B cell (primary cell): ENCODE measurements around the gene PIGR. TPM values are rescaled to one million over a fixed set of nuclear protein-coding genes. Genes with fewer than 3 reads are reported as not detected.

Experiments used
- ATAC-seq: fragments of 200-7000 bp; cut with Tn5 transposase; one replicate; pipeline ENCODE4 v1.10.0; 2021; ENCODE audit warnings: low read depth, mild to moderate bottlenecking, moderate number of reproducible peaks, moderate library complexity
- CTCF ChIA-PET: fragments of 350-600 bp; sonication (Branson Sonifier 250); formaldehyde crosslinking; loops from one replicate; lab custom pipeline; 2021; ENCODE audit warnings: antibody characterized with exemption, inconsistent platforms; lab: Charles Lee
- POLR2A ChIA-PET: fragments of 350-600 bp; sonication (Branson Sonifier 250); formaldehyde crosslinking; loops from one replicate; lab custom pipeline; 2021; ENCODE audit warnings: antibody characterized with exemption; lab: Charles Lee
- DNase-seq: peaks from one replicate; pipeline ENCODE4 v3.0.0; 2013
- H2AFZ ChIP-seq: 2 replicates; pipeline ENCODE4 v1.6.1; 2012; ENCODE audit warnings: mild to moderate bottlenecking, low read depth, low read length; ENCODE audit not compliant: insufficient read depth, poor library complexity, severe bottlenecking
- H3K27ac ChIP-seq, 2 donors: 1 replicate in 1 of 2; 2 replicates in 1 of 2; pipeline ENCODE4 v1.5.1; 2012 to 2013; ENCODE audit warnings: low read length in 2 of 2, mild to moderate bottlenecking in 2 of 2, moderate library complexity in 1 of 2
- H3K27me3 ChIP-seq, 4 experiments: fragments of 200-600 bp in 1 of 4; sonication (generic) in 1 of 4; replicated peaks in 1 of 4; 1 replicate in 2 of 4; 2 replicates in 2 of 4; pipeline versions ENCODE4 v1.6.1 to v1.7.0; 2013 to 2016; ENCODE audit warnings: low read length in 3 of 4, mild to moderate bottlenecking in 2 of 4, mixed read lengths in 1 of 4, moderate library complexity in 1 of 4; ENCODE audit not compliant: insufficient read depth in 4 of 4, control insufficient read depth in 3 of 4; ENCODE audit errors: control extremely low read depth in 1 of 4
- H3K36me3 ChIP-seq, 2 experiments: replicated peaks in 1 of 2; 1 replicate in 1 of 2; 2 replicates in 1 of 2; pipeline versions ENCODE4 v1.6.1 to v1.7.1; 2013; ENCODE audit warnings: low read length in 1 of 2; ENCODE audit not compliant: insufficient read depth in 2 of 2, control insufficient read depth in 1 of 2; ENCODE audit errors: control extremely low read depth in 1 of 2, extremely low read depth in 1 of 2
- H3K4me1 ChIP-seq, 2 donors: fragments of 200-600 bp in 1 of 2; sonication (generic) in 1 of 2; 1 replicate in 1 of 2; 2 replicates in 1 of 2; pipeline versions ENCODE4 v1.5.1 to v1.6.1; 2013 to 2017; ENCODE audit warnings: low read length in 2 of 2; ENCODE audit not compliant: control insufficient read depth in 2 of 2, insufficient read depth in 2 of 2
- H3K4me2 ChIP-seq: replicated peaks from 2 replicates; pipeline ENCODE3; 2012; ENCODE audit warnings: mild to moderate bottlenecking, low read depth, low read length; ENCODE audit not compliant: poor library complexity, severe bottlenecking
- H3K4me3 ChIP-seq, 5 experiments: fragments of 200-600 bp in 1 of 5; sonication (generic) in 1 of 5; 1 replicate in 3 of 5; 2 replicates in 2 of 5; pipeline versions ENCODE4 v1.5.1 to v1.7.0; 2011 to 2016; ENCODE audit warnings: low read length in 4 of 5, mild to moderate bottlenecking in 4 of 5, low read depth in 2 of 5, control low read depth in 1 of 5, moderate library complexity in 1 of 5; ENCODE audit not compliant: insufficient read depth in 1 of 5; ENCODE audit errors: control extremely low read depth in 1 of 5, extremely low read depth in 1 of 5
- H3K79me2 ChIP-seq: fragments of 200-600 bp; sonication (generic); one replicate; pipeline ENCODE4 v1.6.0; 2016; ENCODE audit warnings: low read length; ENCODE audit not compliant: control insufficient read depth, insufficient read depth
- H3K9ac ChIP-seq: fragments of 200-600 bp; sonication (generic); 2 replicates; pipeline ENCODE4 v1.6.1; 2017; ENCODE audit warnings: mild to moderate bottlenecking, low read length, moderate library complexity
- H3K9me3 ChIP-seq, 3 donors: one replicate each; pipeline versions ENCODE4 v1.6.1 to v1.7.1; 2013; ENCODE audit warnings: low read length in 2 of 3; ENCODE audit not compliant: control insufficient read depth in 2 of 3, insufficient read depth in 1 of 3; ENCODE audit errors: control extremely low read depth in 1 of 3
- H4K20me1 ChIP-seq: 2 replicates; pipeline ENCODE4 v1.6.0; 2012; ENCODE audit warnings: mild to moderate bottlenecking, low read length; ENCODE audit not compliant: insufficient read depth, control insufficient read depth, poor library complexity, severe bottlenecking
- H3K27ac Mint-ChIP-seq: one replicate; pipeline ENCODE4 v1.8.0; 2021; ENCODE audit warnings: mixed read lengths
- H3K27me3 Mint-ChIP-seq: one replicate; pipeline ENCODE4 v1.8.0; 2021; ENCODE audit warnings: mixed read lengths
- H3K4me1 Mint-ChIP-seq: one replicate; pipeline ENCODE4 v1.8.0; 2021; ENCODE audit warnings: mixed read lengths
- H3K4me3 Mint-ChIP-seq: one replicate; pipeline ENCODE4 v1.8.0; 2021; ENCODE audit warnings: mixed read lengths
- H3K9me3 Mint-ChIP-seq: one replicate; pipeline ENCODE4 v1.8.0; 2022; ENCODE audit warnings: mixed read lengths; ENCODE audit not compliant: insufficient read depth
- CTCF ChIP-seq: fragments of 200-600 bp; IDR thresholded peaks from one replicate; pipeline ENCODE4 v1.8.0; 2022; ENCODE audit warnings: antibody characterized with exemption, mild to moderate bottlenecking
- EZH2 ChIP-seq: IDR thresholded peaks from 2 replicates; pipeline ENCODE4 v1.6.1; 2012; ENCODE audit warnings: borderline replicate concordance, low read depth, mild to moderate bottlenecking, moderate library complexity, low read length; ENCODE audit not compliant: insufficient read depth, poor library complexity, severe bottlenecking
- WGBS: methylation state at CpG from one replicate; pipeline ENCODE4 v1.1.5; 2013; ENCODE audit warnings: missing lambda C conversion rate; ENCODE audit not compliant: insufficient coverage; 5-methylcytosine and 5-hydroxymethylcytosine counted together
- intact Hi-C: fragments of 100-400 bp; cut with micrococcal nuclease; formaldehyde crosslinking; loops from one replicate; pipeline ENCODE4 v1.10.0; 2022
- polyA plus RNA-seq: library from polyadenylated mRNA; depleted of rRNA; stranded (reverse); fragments of >200 nt; gene quantifications from 2 replicates; pipeline ENCODE4 v1.2.3, GENCODE V29; 2012
- total RNA-seq, 2 donors: library from RNA; stranded (reverse); fragments of 120-200 nt in 1 of 2; gene quantifications; 1 replicate in 1 of 2; 2 replicates in 1 of 2; pipeline versions ENCODE4 v1.2.3 to v1.2.4, GENCODE V29; 2013 to 2022

PIGR gene
- total and polyA plus RNA-seq, 2 donors (not counting 1 experiment from before 2014, with no cell fraction given): 0.31 to 1.1 TPM

- H3K27me3 Mint-ChIP-seq: no peaks in the 10 kb centered on the region
- H3K79me2 ChIP-seq: no peaks in the 10 kb centered on the region
- peak overlapping the region in 1 of 2 donors; percentile 72 for H3K27ac ChIP-seq
- no peaks in the 10 kb centered on the region for H3K9me3 Mint-ChIP-seq
- ChIA-PET CTCF (interaction anchor here (0.6 to 11.6 kb wide), 9 partner anchors 9 to 870 kb away, joined by 3 to 208 read pairs (median 6); partner anchors contain the start of gene FCMR), POLR2A (interaction anchor here (0.6 to 1.5 kb wide), 5 partner anchors 9 to 89 kb away, joined by 3 to 7 read pairs (median 6); no protein-coding TSS in a partner anchor)
- DNase-seq: no peak
- ATAC-seq: peak; percentile 9
- no peak overlapping the region for H3K4me3 ChIP-seq
- no peak overlapping the region for H3K4me2 ChIP-seq
- H3K27ac Mint-ChIP-seq: peak overlapping the region; percentile 27
- H3K4me1 ChIP-seq: peaks cover 2 to 13% of the 10 kb centered on the region in 2 donors
- no peak overlapping the region for H3K4me3 Mint-ChIP-seq
- H3K36me3 ChIP-seq: peaks cover 2 to 30% of the 10 kb centered on the region in 2 experiments
- H3K9me3 ChIP-seq: no peaks in the 10 kb centered on the region
- H3K4me1 Mint-ChIP-seq: peaks cover 41% of the 10 kb centered on the region
- no peak overlapping the region for H3K9ac ChIP-seq
- intact Hi-C loops: no loop called here
- 90% methylated on average over 4 of the region's 7 CpGs for WGBS
- no peaks in the 10 kb centered on the region for H3K27me3 ChIP-seq
- H2AFZ ChIP-seq: no peak overlapping the region
- H4K20me1 ChIP-seq: peaks cover 41% of the 10 kb centered on the region
- TF ChIP-seq CTCF (no peak), EZH2 (no peak)
These were observed 46.1 kb downstream of the PIGR start for GRCh38 chr1:206900149-206900548.

GRCh38 chr1:206899717-206900116 is 46.5 kb downstream of the PIGR start:
- TF ChIP-seq CTCF (no peak), EZH2 (no peak)
- Histone ChIP-seq H3K79me2 (no peaks in the 10 kb centered on the region), H2AFZ (no peak overlapping the region), H3K4me3 (no peak overlapping the region), H3K4me1 (peaks cover 0 to 9% of the 10 kb centered on the region in 2 donors), H3K9me3 (no peaks in the 10 kb centered on the region), H3K36me3 (peaks cover 2 to 25% of the 10 kb centered on the region in 2 experiments), H3K4me2 (no peak overlapping the region), H4K20me1 (peaks cover 37% of the 10 kb centered on the region), H3K27ac (peak overlapping the region in 1 of 2 donors; percentile 72), H3K27me3 (no peaks in the 10 kb centered on the region), H3K9ac (no peak overlapping the region)
- intact Hi-C loops: loop anchor here (5.0 kb wide), 1 partner anchor 33 kb away; no protein-coding TSS in a partner anchor
- POLR2A ChIA-PET: interaction anchor here (0.6 to 1.0 kb wide), 3 partner anchors 9 to 88 kb away, joined by 3 to 7 read pairs (median 5); no protein-coding TSS in a partner anchor
- no peak for DNase-seq
- 29% methylated on average over 1 of the region's 5 CpGs for WGBS
- Mint-ChIP-seq H3K4me1 (peaks cover 37% of the 10 kb centered on the region), H3K27ac (peak overlapping the region; percentile 27), H3K4me3 (no peak overlapping the region), H3K9me3 (no peaks in the 10 kb centered on the region), H3K27me3 (no peaks in the 10 kb centered on the region)
- CTCF ChIA-PET: interaction anchor here (1.2 to 11.6 kb wide), 8 partner anchors 10 to 173 kb away, joined by 4 to 208 read pairs (median 6); partner anchors contain the start of gene FCMR
- peak; percentile 3 for ATAC-seq
